ENCODE results near the gene IL1RN. TPM values are rescaled to one million over a fixed set of nuclear protein-coding genes. Genes with fewer than 3 reads are reported as not detected.

The IL1RN gene
- total and polyA plus RNA-seq, 2 donors (not counting 3 experiments of a cell fraction or from before 2014, with no cell fraction given): not detected

DNA sequence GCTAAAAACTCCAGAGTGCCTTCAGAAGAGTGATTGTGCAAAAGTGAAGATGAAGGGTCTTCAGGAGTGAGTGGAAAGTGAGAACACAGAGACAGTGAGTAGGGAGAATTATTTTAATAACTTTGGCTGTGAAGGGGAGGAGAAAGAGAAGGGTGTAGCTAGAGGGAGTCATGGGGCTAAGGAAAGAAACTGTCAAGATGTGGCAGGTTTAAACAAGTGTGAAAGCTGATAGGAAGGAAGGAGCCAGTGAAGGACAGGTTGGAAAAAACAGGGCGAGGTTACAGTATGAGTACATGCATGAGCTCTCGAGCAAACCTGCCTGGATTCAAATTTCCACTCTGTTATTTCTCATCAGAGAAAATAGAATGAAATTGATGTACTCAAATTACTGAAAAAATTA, 41.9 kb upstream of the IL1RN start:
- intact Hi-C loops (cut with micrococcal nuclease) (no loop called here), dilution Hi-C loops (cut with MboI; ENCODE audit: extremely low pct_ligation_motif_present, low sequenced_read_pairs) (no loop called here)
- H3K9ac ChIP-seq (replicated peaks; ENCODE audit: extremely low read depth, insufficient read depth, low read length): no peak overlapping the region
- no peaks in the 10 kb centered on the region for H3K79me2 ChIP-seq (ENCODE audit: control insufficient read depth, insufficient read depth, low read length)
- H4K20me1 ChIP-seq (replicated peaks; ENCODE audit: control insufficient read depth, extremely low read depth, insufficient read depth, low read length): no peaks in the 10 kb centered on the region
- H3K27ac ChIP-seq (ENCODE audit: insufficient read depth, low read depth, low read length): no peak overlapping the region
- H3K9me3 ChIP-seq (replicated peaks; ENCODE audit: control insufficient read depth, insufficient read depth, low read length): no peaks in the 10 kb centered on the region
- peaks cover 3 to 8% of the 10 kb centered on the region in 2 experiments for H3K27me3 ChIP-seq (ENCODE audit: control insufficient read depth in 2 of 2, insufficient read depth in 2 of 2, low read length in 2 of 2)
- H3K4me3 ChIP-seq (replicated peaks in 1 of 3; ENCODE audit: insufficient read depth in 1 of 3, low read depth in 1 of 3, low read length in 3 of 3): no peak overlapping the region
- H3K4me1 ChIP-seq (ENCODE audit: control insufficient read depth, extremely low read depth, insufficient read depth, low read length): no peaks in the 10 kb centered on the region
- CTCF ChIA-PET: interaction anchor here (1.0 to 1.3 kb wide), 2 partner anchors 9 to 113 kb away, joined by 3 read pairs; no protein-coding TSS in a partner anchor
- no TSS peak for BruUV-seq (replicated peaks)
- H3K9me1 ChIP-seq (replicated peaks; ENCODE audit: control insufficient read depth, extremely low read depth, insufficient read depth, low read length): no peaks in the 10 kb centered on the region
- FAIRE-seq (no peak), DNase-seq (ENCODE audit: low read depth, low spot score) (no peak)
- no peak overlapping the region for H2AFZ ChIP-seq (ENCODE audit: low read depth, low read length)
- H3K36me3 ChIP-seq (ENCODE audit: control insufficient read depth in 2 of 2, extremely low read depth in 1 of 2, insufficient read depth in 2 of 2, low read length in 2 of 2): no peaks in the 10 kb centered on the region
- no peak overlapping the region for H3K4me2 ChIP-seq (ENCODE audit: insufficient read depth, low read length)
- POLR2A ChIA-PET: no interaction called here
- TF ChIP-seq JUN (IDR thresholded peaks at IDR 0.05; ENCODE audit: borderline replicate concordance, insufficient read depth, insufficient read length, low read depth): no peak
- TF ChIP-seq POLR2A (IDR thresholded peaks at IDR 0.05; ENCODE audit: low read depth, low read length): no peak
- no peak for TF ChIP-seq GATA2 (IDR thresholded peaks at IDR 0.05; ENCODE audit: insufficient read depth, insufficient read length, low read depth, low read length)
- TF ChIP-seq FOS (IDR thresholded peaks at IDR 0.05; ENCODE audit: borderline replicate concordance, insufficient read depth, low read length): no peak
- TF ChIP-seq POLR2AphosphoS5 (IDR thresholded peaks at IDR 0.05; ENCODE audit: insufficient read depth, low read depth, low read length): no peak
- TF ChIP-seq MYC (IDR thresholded peaks at IDR 0.05; ENCODE audit: low read depth, low read length): no peak
- TF ChIP-seq, protein P1, sequence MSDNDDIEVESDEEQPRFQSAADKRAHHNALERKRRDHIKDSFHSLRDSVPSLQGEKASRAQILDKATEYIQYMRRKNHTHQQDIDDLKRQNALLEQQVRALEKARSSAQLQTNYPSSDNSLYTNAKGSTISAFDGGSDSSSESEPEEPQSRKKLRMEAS (IDR thresholded peaks at IDR 0.05; ENCODE audit: insufficient read depth, insufficient read length): no peak
- no peak for TF ChIP-seq EZH2 (IDR thresholded peaks at IDR 0.05; ENCODE audit: borderline replicate concordance, low read depth, low read length, severe bottlenecking)
